ENCODE measurements around the gene S100B. TPM values are rescaled to one million over a fixed set of nuclear protein-coding genes. Genes with fewer than 3 reads are reported as not detected.

S100B gene
- total RNA-seq: not detected in 2 replicates

GRCh38 chr21:46604975-46605766, at the start of gene S100B:
Gene S100B (minus strand): TSS chr21:46605082. CDS start chr21:46602415, 2,667 bp downstream.

GRCh38 chr21:46635324-46636180, 30.7 kb upstream of the S100B start, which contains the start of gene PRMT2:
Gene PRMT2 (plus strand): TSS chr21:46635674. CDS start chr21:46636952, 1,278 bp downstream.

Other genes with a start within 250 kb of the S100B start
- 18.4 and 21.1 TPM in 2 replicates for gene DIP2A, start 146.2 kb downstream of the S100B start, total RNA-seq
- 84.0 and 85.1 TPM in 2 replicates for gene PRMT2, start 30.6 kb upstream of the S100B start, total RNA-seq